ENCODE measurements around the gene MYO5B. TPM values are rescaled to one million over a fixed set of nuclear protein-coding genes. Genes with fewer than 3 reads are reported as not detected.

Gene MYO5B
- total RNA-seq, 4 donors from 2014 or later = 58.2 to 102 (median 89.9) TPM

DNA sequence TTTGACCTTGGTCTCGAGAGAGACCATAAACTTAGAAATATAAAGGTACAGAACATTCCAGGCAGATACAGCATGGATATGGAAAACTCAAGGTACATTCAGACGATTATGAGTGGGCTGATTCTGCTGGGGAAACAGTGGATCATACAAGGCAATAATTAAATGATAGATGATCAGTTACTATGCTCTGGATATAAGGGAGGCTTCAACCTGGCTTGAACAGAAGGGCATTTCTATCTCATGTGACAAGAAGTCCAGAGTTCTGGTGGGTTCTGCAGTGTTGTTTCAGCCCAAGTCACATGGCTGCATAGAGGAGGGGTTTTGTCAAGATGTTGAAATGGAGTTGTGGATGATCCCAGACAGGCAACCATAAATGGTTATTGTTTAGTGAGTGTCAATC is 23.5 kb downstream of the MYO5B start:
- no peaks in the 10 kb centered on the region for H3K4me1 ChIP-seq
- intact Hi-C loops (cut with DNase I) = no loop called here
- TF ChIP-seq POLR2A (IDR thresholded peaks at IDR 0.05) = no peak
- TF ChIP-seq, protein P1, sequence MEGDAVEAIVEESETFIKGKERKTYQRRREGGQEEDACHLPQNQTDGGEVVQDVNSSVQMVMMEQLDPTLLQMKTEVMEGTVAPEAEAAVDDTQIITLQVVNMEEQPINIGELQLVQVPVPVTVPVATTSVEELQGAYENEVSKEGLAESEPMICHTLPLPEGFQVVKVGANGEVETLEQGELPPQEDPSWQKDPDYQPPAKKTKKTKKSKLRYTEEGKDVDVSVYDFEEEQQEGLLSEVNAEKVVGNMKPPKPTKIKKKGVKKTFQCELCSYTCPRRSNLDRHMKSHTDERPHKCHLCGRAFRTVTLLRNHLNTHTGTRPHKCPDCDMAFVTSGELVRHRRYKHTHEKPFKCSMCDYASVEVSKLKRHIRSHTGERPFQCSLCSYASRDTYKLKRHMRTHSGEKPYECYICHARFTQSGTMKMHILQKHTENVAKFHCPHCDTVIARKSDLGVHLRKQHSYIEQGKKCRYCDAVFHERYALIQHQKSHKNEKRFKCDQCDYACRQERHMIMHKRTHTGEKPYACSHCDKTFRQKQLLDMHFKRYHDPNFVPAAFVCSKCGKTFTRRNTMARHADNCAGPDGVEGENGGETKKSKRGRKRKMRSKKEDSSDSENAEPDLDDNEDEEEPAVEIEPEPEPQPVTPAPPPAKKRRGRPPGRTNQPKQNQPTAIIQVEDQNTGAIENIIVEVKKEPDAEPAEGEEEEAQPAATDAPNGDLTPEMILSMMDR (IDR thresholded peaks at IDR 0.05) = no peak

DNA sequence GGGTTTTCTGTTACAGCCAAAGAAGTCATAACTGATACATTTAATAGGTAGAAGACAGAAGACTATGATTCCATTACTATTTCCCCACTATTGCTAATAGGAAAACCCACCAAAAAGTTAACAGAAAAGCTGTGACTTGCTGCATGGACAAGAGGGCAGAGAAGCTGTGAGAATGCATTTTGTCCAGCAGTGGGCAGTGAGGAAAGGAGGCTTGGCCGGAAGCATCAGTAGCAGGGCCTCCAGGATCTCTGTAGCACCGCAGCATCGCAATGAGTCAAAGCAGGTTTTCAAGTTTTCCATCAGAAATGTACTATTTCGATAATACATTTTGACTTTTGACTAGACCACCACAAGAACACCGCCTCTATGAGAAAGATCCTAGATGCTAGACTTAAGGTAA is 24.9 kb downstream of the MYO5B start:
- H3K4me3 ChIP-seq (replicated peaks in 1 of 3) = no peak overlapping the region
- no peaks in the 10 kb centered on the region for H3K36me3 ChIP-seq
- no peak for DNase-seq
- H3K4me1 ChIP-seq = no peaks in the 10 kb centered on the region
- TF ChIP-seq, protein P1 (IDR thresholded peaks at IDR 0.05) = no peak
- no peak for TF ChIP-seq POLR2A (IDR thresholded peaks at IDR 0.05)
- 93 to 97% methylated on average over 5 of the region's 5 CpGs for WGBS, 2 donors
- no peaks in the 10 kb centered on the region for H3K27me3 ChIP-seq
- H3K27ac ChIP-seq = no peak overlapping the region
- intact Hi-C loops (cut with DNase I) = no loop called here
- no peaks in the 10 kb centered on the region for H3K9me3 ChIP-seq

More for the DNA sequence above, 23.5 kb downstream of the MYO5B start:
- Histone ChIP-seq H3K27me3 (no peaks in the 10 kb centered on the region), H3K9me3 (no peaks in the 10 kb centered on the region), H3K36me3 (no peaks in the 10 kb centered on the region), H3K4me3 (replicated peaks in 1 of 3) (no peak overlapping the region), H3K27ac (no peak overlapping the region)
- WGBS, 2 donors = 82 to 93% methylated on average over 2 of the region's 2 CpGs
- no peak for DNase-seq

DNA sequence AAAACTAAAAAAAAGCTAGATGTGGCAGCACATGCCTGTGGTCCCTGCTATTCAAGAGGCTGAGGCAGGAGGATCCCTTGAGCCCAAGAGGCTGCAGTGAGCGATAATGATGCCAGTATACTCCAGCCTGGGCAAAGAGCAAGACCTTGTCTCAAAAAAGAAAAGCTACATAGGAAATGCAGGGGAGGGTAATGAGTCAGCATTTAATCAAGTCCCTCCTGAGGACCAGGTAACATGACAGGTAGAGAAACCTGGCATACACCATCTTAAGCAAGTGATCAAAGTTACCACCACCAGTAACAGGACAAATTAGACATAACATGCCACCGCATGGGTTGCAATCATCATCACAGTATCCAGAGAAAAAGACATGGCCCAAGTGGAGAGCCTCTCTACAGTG is 25.8 kb downstream of the MYO5B start:
- Histone ChIP-seq H3K4me3 (replicated peaks in 1 of 3) (no peak overlapping the region), H3K9me3 (no peaks in the 10 kb centered on the region), H3K36me3 (no peaks in the 10 kb centered on the region), H3K27me3 (no peaks in the 10 kb centered on the region), H3K4me1 (no peaks in the 10 kb centered on the region), H3K27ac (no peak overlapping the region)
- no peak for DNase-seq
- 100% methylated on average over 2 of the region's 2 CpGs for WGBS, 2 donors
- intact Hi-C loops (cut with DNase I) = no loop called here
- TF ChIP-seq POLR2A (IDR thresholded peaks at IDR 0.05) = no peak
- TF ChIP-seq, protein P1 (IDR thresholded peaks at IDR 0.05) = no peak

DNA sequence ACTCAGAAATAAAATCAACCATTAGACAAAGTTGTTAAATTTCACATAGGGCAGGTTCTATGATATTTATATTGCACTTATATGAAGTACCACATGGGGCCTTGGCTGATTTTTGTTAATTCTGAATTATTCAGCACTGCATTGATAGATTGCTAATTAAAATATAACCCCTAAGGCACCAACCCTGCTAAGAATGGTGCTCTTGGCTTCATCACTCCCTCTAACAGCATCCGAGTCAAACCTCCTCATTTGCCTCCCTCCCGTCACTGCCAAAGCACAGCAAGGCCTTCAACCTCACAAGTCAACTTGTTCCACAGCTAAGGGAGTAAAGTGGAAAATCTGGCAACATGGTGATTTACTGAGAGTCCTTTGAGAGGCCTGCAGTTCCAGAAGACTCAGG is 27.0 kb downstream of the MYO5B start:
- H3K4me3 ChIP-seq (replicated peaks in 1 of 3) = no peak overlapping the region

DNA sequence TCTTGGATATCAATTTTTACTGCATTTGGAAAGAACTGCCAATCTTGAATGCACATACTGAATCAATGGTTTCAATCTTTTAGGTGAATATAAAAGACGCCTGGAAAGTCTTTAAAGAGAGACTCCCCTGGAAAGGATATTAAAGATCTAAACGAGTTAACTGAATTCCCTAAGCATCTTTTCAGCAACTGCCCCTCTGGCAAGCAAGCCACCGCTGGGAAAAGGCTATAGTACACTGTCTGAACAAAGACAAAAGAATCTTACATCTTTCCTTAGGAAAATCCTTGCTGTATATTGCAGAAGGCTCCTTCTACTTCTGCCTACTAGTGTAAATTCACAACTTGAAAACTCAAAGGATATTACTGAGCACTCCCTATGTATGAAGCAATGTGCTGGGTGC is 28.0 kb downstream of the MYO5B start:
- intact Hi-C loops (cut with DNase I) = no loop called here
- Histone ChIP-seq H3K27ac (no peak overlapping the region), H3K9me3 (no peaks in the 10 kb centered on the region), H3K4me3 (replicated peaks in 1 of 3) (no peak overlapping the region), H3K36me3 (no peaks in the 10 kb centered on the region), H3K4me1 (peaks cover 7 to 19% of the 10 kb centered on the region in 2 donors), H3K27me3 (no peaks in the 10 kb centered on the region)
- no peak for DNase-seq
- 69 to 84% methylated on average over 3 of the region's 3 CpGs for WGBS, 2 donors
- TF ChIP-seq POLR2A (IDR thresholded peaks at IDR 0.05) = no peak
- TF ChIP-seq, protein P1 (IDR thresholded peaks at IDR 0.05) = no peak

More for the DNA sequence above, 27.0 kb downstream of the MYO5B start:
- no peak overlapping the region for H3K27ac ChIP-seq
- intact Hi-C loops (cut with DNase I) = no loop called here
- no peaks in the 10 kb centered on the region for H3K36me3 ChIP-seq
- TF ChIP-seq, protein P1 (IDR thresholded peaks at IDR 0.05) = no peak
- TF ChIP-seq POLR2A (IDR thresholded peaks at IDR 0.05) = no peak
- H3K4me1 ChIP-seq = peaks cover 0 to 9% of the 10 kb centered on the region in 2 donors
- H3K27me3 ChIP-seq = no peaks in the 10 kb centered on the region
- DNase-seq = no peak
- no peaks in the 10 kb centered on the region for H3K9me3 ChIP-seq
- 85 to 93% methylated on average over 2 of the region's 2 CpGs for WGBS, 2 donors

Measured in thyroid gland (tissue), 4 donors.